HCT116 (cell line): ENCODE measurements around the gene MBOAT1. TPM values are rescaled to one million over a fixed set of nuclear protein-coding genes. Genes with fewer than 3 reads are reported as not detected.

ENCODE experiments used
- ATAC-seq: fragments of 200-7000 bp; cut with Tn5 transposase; 2 replicates; pipeline ENCODE4 v1.9.1; 2020; ENCODE audit warnings: mild to moderate bottlenecking, moderate library complexity
- BruUV-seq: library from RNA; stranded (reverse); fragments of 400-500 nt; replicated peaks from 2 replicates; lab custom pipeline; 2021; lab: Mats Ljungman, UMichigan
- CTCF ChIA-PET: fragments of 300-600 bp; sonication (Branson Sonifier 250); formaldehyde crosslinking; loops from one replicate; lab custom pipeline; 2021; ENCODE audit warnings: antibody characterized with exemption; lab: Charles Lee
- POLR2A ChIA-PET: fragments of 300-600, 350-600 bp; sonication (Branson Sonifier 250); formaldehyde crosslinking; loops from one replicate; lab custom pipeline; 2021; ENCODE audit warnings: antibody characterized with exemption; lab: Charles Lee
- RAD21 ChIA-PET, 2 experiments: fragments of 300-600 bp; sonication (Branson Sonifier 250); formaldehyde crosslinking; loops; one replicate each; lab custom pipeline; 2023; ENCODE audit warnings: low total read pairs in 2 of 2; ENCODE audit not compliant: uncharacterized antibody in 2 of 2, unreplicated experiment in 2 of 2, low non-redundant PET in 1 of 2; lab: Charles Lee
- DNase-seq: peaks from one replicate; pipeline ENCODE4 v3.0.0-alpha.2; 2010; ENCODE audit warnings: low read depth, low spot score
- H2AFZ ChIP-seq: fragments of 200-600 bp; shearing (Covaris generic), sonication (generic); 2 replicates; pipeline ENCODE4 v1.6.1; 2017; ENCODE audit warnings: low read depth, mixed run types, mixed read lengths, antibody characterized with exemption, low read length; ENCODE audit not compliant: poor library complexity, severe bottlenecking
- H3K27ac ChIP-seq: 2 replicates; pipeline ENCODE4 v1.5.1; 2012; ENCODE audit warnings: low read depth, low read length
- H3K27me3 ChIP-seq: fragments of 200-600 bp; sonication (generic); 2 replicates; pipeline ENCODE4 v1.6.1; 2016; ENCODE audit warnings: mixed run types, low read length, mixed read lengths; ENCODE audit not compliant: insufficient read depth
- H3K36me3 ChIP-seq, 2 experiments: fragments of 200-500 bp in 1 of 2; fragments of 200-600 bp in 1 of 2; sonication (Bioruptor generic) in 1 of 2; sonication (generic) in 1 of 2; 2 replicates each; pipeline versions ENCODE4 v1.5.1 to v1.6.1; 2014 to 2016; ENCODE audit warnings: low read length in 2 of 2, inconsistent platforms in 1 of 2, mixed read lengths in 1 of 2, mixed run types in 1 of 2; ENCODE audit not compliant: insufficient read depth in 2 of 2, control insufficient read depth in 1 of 2
- H3K4me1 ChIP-seq, 2 experiments: fragments of 200-600 bp in 1 of 2; sonication (generic) in 1 of 2; 2 replicates each; pipeline versions ENCODE4 v1.5.1 to v1.6.1; 2012 to 2017; ENCODE audit warnings: low read length in 2 of 2, inconsistent platforms in 1 of 2, mild to moderate bottlenecking in 1 of 2, mixed read lengths in 1 of 2, mixed run types in 1 of 2, moderate library complexity in 1 of 2; ENCODE audit not compliant: insufficient read depth in 2 of 2, control insufficient read depth in 1 of 2
- H3K4me2 ChIP-seq: fragments of 200-600 bp; sonication (generic); 2 replicates; pipeline ENCODE4 v1.6.1; 2017; ENCODE audit warnings: mixed run types, low read length, mixed read lengths
- H3K4me3 ChIP-seq, 2 experiments: fragments of 200-600 bp in 1 of 2; sonication (generic) in 1 of 2; replicated peaks in 1 of 2; 2 replicates each; pipeline ENCODE4 v1.5.1; 2011 to 2016; ENCODE audit warnings: low read length in 2 of 2, control low read depth in 1 of 2, low read depth in 1 of 2, mild to moderate bottlenecking in 1 of 2, mixed read lengths in 1 of 2, mixed run types in 1 of 2
- H3K79me2 ChIP-seq: fragments of 200-600 bp; sonication (generic); 2 replicates; pipeline ENCODE4 v1.6.1; 2017; ENCODE audit warnings: mild to moderate bottlenecking, mixed run types, low read length, moderate library complexity, mixed read lengths; ENCODE audit not compliant: insufficient read depth
- H3K9ac ChIP-seq: fragments of 200-600 bp; sonication (generic); 2 replicates; pipeline ENCODE4 v1.6.1; 2016; ENCODE audit warnings: low read length, mixed read lengths
- H3K9me2 ChIP-seq: fragments of 200-600 bp; sonication (generic), shearing (Covaris generic); 2 replicates; pipeline ENCODE4 v1.6.1; 2017; ENCODE audit warnings: mixed run types, mild to moderate bottlenecking, moderate library complexity; ENCODE audit not compliant: insufficient read depth
- H3K9me3 ChIP-seq, 2 experiments: fragments of 200-500 bp in 1 of 2; fragments of 200-600 bp in 1 of 2; sonication (Bioruptor generic) in 1 of 2; sonication (generic) in 1 of 2; 2 replicates each; pipeline ENCODE4 v1.6.1; 2014 to 2017; ENCODE audit warnings: low read length in 2 of 2, mixed read lengths in 2 of 2, inconsistent platforms in 1 of 2, low read depth in 1 of 2, mild to moderate bottlenecking in 1 of 2, mixed run types in 1 of 2, moderate library complexity in 1 of 2; ENCODE audit not compliant: control insufficient read depth in 1 of 2, insufficient read depth in 1 of 2
- H4K20me1 ChIP-seq: fragments of 200-600 bp; sonication (generic), shearing (Covaris generic); 2 replicates; pipeline ENCODE4 v1.6.1; 2017; ENCODE audit warnings: mixed run types, mild to moderate bottlenecking, moderate library complexity; ENCODE audit not compliant: insufficient read depth
- ATF3 ChIP-seq: IDR thresholded peaks from 2 replicates; pipeline ENCODE4 v1.6.1; 2012
- CBX3 ChIP-seq: IDR thresholded peaks from 2 replicates; pipeline ENCODE4 v1.6.1; 2012; ENCODE audit warnings: low read depth
- CTCF ChIP-seq, 3 experiments: fragments of 200-600 bp in 1 of 3; sonication (generic) in 1 of 3; IDR thresholded peaks in 2 of 3; conservative IDR thresholded peaks in 1 of 3; 2 replicates each; pipeline ENCODE4 v1.5.1; 2012 to 2017; ENCODE audit warnings: low read depth in 2 of 3, low read length in 2 of 3, antibody characterized with exemption in 1 of 3, borderline replicate concordance in 1 of 3, control low read depth in 1 of 3, mild to moderate bottlenecking in 1 of 3, mixed read lengths in 1 of 3, mixed run types in 1 of 3, moderate library complexity in 1 of 3; ENCODE audit not compliant: insufficient read depth in 1 of 3
- EZH2phosphoT487 ChIP-seq: fragments of 200-600 bp; IDR thresholded peaks from 2 replicates; pipeline ENCODE4 v1.6.1; 2018; ENCODE audit warnings: antibody characterized with exemption, borderline replicate concordance
- MAX ChIP-seq: IDR thresholded peaks from 2 replicates; pipeline ENCODE4 v1.6.1; 2012
- POLR2A ChIP-seq: IDR thresholded peaks from 2 replicates; pipeline ENCODE4 v1.7.0; 2011; ENCODE audit warnings: borderline replicate concordance; ENCODE audit not compliant: insufficient read depth, insufficient read length; ENCODE audit errors: extremely low read depth
- POLR2AphosphoS5 ChIP-seq: IDR thresholded peaks from 2 replicates; pipeline ENCODE4 v1.6.1; 2011; ENCODE audit warnings: mild to moderate bottlenecking, low read depth, low read length, moderate library complexity
- RAD21 ChIP-seq: IDR thresholded peaks from 2 replicates; pipeline ENCODE4 v1.6.1; 2012; ENCODE audit warnings: low read depth, mild to moderate bottlenecking
- SP1 ChIP-seq: IDR thresholded peaks from 2 replicates; pipeline ENCODE4 v1.6.1; 2012; ENCODE audit warnings: low read depth
- TCF7L2 ChIP-seq: IDR thresholded peaks from 2 replicates; pipeline ENCODE4 v1.7.0; 2011; ENCODE audit warnings: borderline replicate concordance, inconsistent platforms; ENCODE audit not compliant: insufficient read depth, insufficient read length; ENCODE audit errors: extremely low read depth
- YY1 ChIP-seq: IDR thresholded peaks from 2 replicates; pipeline ENCODE4 v1.6.1; 2011; ENCODE audit warnings: low read length, low read depth, moderate library complexity, mild to moderate bottlenecking; ENCODE audit not compliant: insufficient replicate concordance; ENCODE audit errors: extremely low read depth
- ZNF274 ChIP-seq: fragments of 200-500 bp; sonication (Bioruptor generic); IDR thresholded peaks from 2 replicates; pipeline ENCODE4 v1.6.1; 2014; ENCODE audit warnings: mild to moderate bottlenecking, low read depth, low read length, inconsistent platforms
- intact Hi-C: fragments of 100-400 bp; cut with micrococcal nuclease; formaldehyde crosslinking; loops from 2 replicates; pipeline ENCODE4 v1.10.0; 2022
- total RNA-seq: library from RNA; stranded (reverse); gene quantifications from one replicate; pipeline ENCODE4 v1.2.1, GENCODE V29; 2021; ENCODE audit not compliant: unreplicated experiment

The MBOAT1 gene
- total RNA-seq, 1 experiment from 2014 or later: 11.7 TPM

- Histone ChIP-seq H3K9me3 (no peaks in the 10 kb centered on the region), H2AFZ (no peak overlapping the region), H3K4me3 (no peak overlapping the region), H3K79me2 (no peaks in the 10 kb centered on the region), H3K36me3 (no peaks in the 10 kb centered on the region), H3K27me3 (no peaks in the 10 kb centered on the region), H3K4me2 (no peak overlapping the region), H3K27ac (no peak overlapping the region), H4K20me1 (no peaks in the 10 kb centered on the region), H3K9me2 (no peaks in the 10 kb centered on the region), H3K4me1 (no peaks in the 10 kb centered on the region), H3K9ac (no peak overlapping the region)
- ChIA-PET RAD21 (no interaction called here), CTCF (interaction anchor here (1.3 kb wide), 1 partner anchor 8 kb away, joined by 3 read pairs; no protein-coding TSS in a partner anchor), POLR2A (no interaction called here)
- intact Hi-C loops: loop anchor here (10.0 kb wide), 1 partner anchor 306 kb away; the partner anchor contains the start of gene E2F3
- TF ChIP-seq EZH2phosphoT487 (no peak), ATF3 (no peak), CBX3 (no peak), RAD21 (no peak)
- ATAC-seq: no peak
- no TSS peak for BruUV-seq
- no peak for DNase-seq
Observed at GRCh38 chr6:20099156-20099555, 113.1 kb downstream of the MBOAT1 start.

GRCh38 chr6:20098267-20098876, 113.9 kb downstream of the MBOAT1 start:
- H3K36me3 ChIP-seq: no peaks in the 10 kb centered on the region
- no peak for TF ChIP-seq CBX3
- TF ChIP-seq YY1: no peak
- TF ChIP-seq TCF7L2: no peak
- TF ChIP-seq CTCF (IDR thresholded peaks at IDR 0.05 in 2 of 3, conservative IDR thresholded peaks at IDR 0.05 in 1 of 3; ENCODE audit: borderline replicate concordance in 1 of 3, insufficient read depth in 1 of 3, low read depth in 2 of 3, low read length in 2 of 3): no peak
- TF ChIP-seq SP1: no peak
- no peak for TF ChIP-seq POLR2AphosphoS5
- TF ChIP-seq ZNF274: no peak
- no peak for TF ChIP-seq MAX
- TF ChIP-seq POLR2A: no peak
- no peaks in the 10 kb centered on the region for H3K4me1 ChIP-seq
- no peaks in the 10 kb centered on the region for H3K79me2 ChIP-seq
- BruUV-seq: no TSS peak
- ChIA-PET POLR2A (no interaction called here), CTCF (interaction anchor here (2.0 kb wide), 1 partner anchor 28 kb away, joined by 7 read pairs; no protein-coding TSS in a partner anchor), RAD21 (no interaction called here)
- no peak overlapping the region for H3K4me3 ChIP-seq
- H4K20me1 ChIP-seq: no peaks in the 10 kb centered on the region
- H2AFZ ChIP-seq: no peak overlapping the region
- no peaks in the 10 kb centered on the region for H3K27me3 ChIP-seq
- no peak overlapping the region for H3K27ac ChIP-seq
- ATAC-seq: no peak
- no peaks in the 10 kb centered on the region for H3K9me3 ChIP-seq
- no peak for DNase-seq
- no peak overlapping the region for H3K9ac ChIP-seq
- H3K9me2 ChIP-seq: no peaks in the 10 kb centered on the region
- no peak overlapping the region for H3K4me2 ChIP-seq
- intact Hi-C loops: loop anchor here (10.0 kb wide), 1 partner anchor 306 kb away; the partner anchor contains the start of gene E2F3
